Measurements from ENCODE around the gene DELE1.

Gene DELE1

GRCh38 chr5:141958546-141959172 lies 35.0 kb downstream of the DELE1 start:
- DNase-seq: peak; percentile 51

- no peak for DNase-seq
These were observed 36.3 kb downstream of the DELE1 start for GRCh38 chr5:141960018-141960417.

DNA sequence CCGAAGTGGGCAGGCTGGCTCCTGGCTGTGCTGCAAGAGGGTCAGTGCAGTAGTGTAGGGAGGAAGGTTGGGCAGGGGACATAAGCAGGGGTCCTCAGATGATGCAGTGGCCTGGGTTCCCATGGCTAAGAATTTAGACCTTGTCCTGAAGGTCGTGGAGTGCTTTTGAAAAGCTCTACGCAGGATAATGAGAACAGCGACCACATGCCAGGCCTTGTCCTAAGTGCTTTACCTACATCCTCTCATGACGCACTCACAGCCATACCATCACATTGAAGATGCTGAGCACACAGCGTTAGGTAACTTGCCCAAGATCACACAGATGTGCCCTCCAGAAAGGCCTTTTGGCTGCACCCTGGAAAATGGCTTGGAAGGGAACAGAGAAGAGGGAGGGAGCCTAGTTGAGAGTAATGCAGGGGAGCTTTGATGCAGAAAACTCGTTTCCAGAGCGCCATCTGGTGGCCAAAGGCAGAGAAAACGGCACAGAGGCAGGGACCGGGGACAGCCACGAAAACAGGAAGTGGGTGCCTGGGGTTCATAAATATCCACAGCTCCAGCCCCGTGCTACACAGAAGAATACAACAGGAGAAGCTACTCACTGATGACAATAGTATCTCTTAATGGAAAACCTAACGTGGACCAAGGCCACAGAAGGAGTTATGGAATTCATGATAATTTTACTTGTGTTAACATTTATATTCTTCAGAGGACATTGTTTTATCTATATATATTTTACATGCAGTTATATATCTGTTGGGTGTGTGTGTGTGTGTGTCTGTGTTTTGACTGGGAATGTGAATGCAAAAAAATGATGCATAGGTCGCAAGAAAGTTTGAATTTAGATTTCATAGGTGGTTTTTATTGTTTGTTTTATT lies 37.0 kb downstream of the DELE1 start:
- DNase-seq: peak; percentile 87

DNA sequence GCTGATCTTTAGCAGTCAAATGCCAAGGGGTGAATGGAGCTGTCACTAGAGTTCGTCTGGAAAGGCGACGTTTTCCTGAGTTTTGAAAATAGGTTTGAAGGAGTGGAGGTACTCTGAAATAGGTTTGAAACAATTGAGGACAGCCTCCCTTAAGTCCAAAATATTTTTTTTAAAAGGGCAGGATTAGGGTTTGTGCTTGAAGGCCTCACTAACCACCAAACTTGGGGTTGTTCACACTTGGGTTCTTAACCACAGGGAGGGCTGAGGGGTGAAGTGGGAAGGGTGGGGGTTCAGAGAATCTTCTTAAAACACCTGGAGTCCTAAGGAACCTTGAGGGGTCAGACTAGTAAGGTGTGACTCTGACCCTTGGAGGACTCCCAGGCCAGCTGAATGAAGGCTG lies 37.8 kb downstream of the DELE1 start:
- DNase-seq: no peak

DNA sequence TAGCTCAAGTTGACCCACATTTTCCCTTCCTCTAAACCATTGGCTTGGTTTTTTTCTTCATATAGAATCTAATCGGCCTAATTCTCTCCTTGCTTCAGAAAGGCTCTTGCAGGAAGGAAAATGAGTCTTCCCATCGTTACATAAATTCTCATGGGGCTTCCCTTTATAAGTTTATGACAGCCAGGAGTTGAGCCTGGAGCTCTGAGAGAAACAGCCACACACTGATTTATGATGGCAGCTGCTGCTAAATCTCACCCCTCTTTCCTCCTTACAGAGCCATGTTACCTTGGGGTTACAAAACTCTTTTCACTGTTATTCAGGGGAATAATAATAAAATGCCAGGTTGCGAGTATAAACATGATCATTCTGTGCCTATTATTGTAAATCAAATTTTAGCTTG lies 40.0 kb downstream of the DELE1 start:
- DNase-seq: no peak

DNA sequence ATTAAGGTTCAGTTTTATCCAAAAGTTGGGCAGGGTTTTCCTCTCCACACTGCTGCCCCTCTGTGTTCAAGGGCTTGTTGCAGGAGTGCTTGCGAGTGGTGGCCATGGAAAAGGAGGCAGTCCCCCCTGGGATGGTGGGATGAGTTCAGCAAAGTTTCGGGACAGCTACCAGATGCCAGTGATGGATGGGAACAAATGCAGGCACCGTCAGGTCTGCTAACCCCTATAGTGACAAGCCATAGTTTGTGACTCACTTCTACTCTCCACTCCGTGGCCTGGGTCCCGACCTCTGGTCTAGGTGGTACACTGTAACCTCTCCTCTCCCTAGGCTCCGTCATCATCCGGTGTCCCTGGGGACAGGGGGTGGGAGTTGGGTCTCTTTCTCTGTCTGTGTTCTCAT lies 41.4 kb downstream of the DELE1 start:
- no peak for DNase-seq

DNA sequence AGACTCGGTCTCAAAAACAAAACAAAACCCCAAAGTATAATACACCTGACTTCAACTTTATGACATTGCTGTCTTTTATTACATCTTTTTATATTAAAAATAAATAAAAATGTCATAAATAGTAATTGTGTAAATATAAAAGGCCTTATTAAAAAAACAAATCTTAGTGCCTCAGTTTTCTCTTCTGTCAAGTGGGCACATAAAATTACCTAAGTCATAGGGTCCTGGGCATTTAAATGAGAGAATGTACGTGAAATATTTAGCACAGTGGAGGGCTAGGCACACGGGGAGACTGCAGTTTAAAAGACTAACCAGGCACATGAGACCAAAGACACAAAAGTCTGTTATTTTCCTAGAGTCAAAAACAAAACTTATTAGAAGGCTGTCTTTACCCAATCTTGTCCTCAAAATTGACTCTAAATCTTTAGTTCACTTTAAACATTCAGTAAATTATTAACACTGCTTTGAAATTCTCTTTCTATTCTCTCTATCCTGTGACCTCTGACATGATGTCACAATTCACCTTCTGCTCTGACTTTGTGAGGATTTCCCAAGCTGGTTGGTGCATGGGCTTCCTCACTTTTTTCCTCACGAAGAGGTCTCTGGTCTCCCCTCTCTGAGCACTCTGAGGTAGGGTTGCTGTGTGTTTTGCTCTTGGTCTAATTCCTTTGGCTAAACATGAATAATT lies 42.7 kb downstream of the DELE1 start:
- DNase-seq: no peak

- no peak for DNase-seq
These were observed 43.3 kb downstream of the DELE1 start for GRCh38 chr5:141966963-141967333.

DNA sequence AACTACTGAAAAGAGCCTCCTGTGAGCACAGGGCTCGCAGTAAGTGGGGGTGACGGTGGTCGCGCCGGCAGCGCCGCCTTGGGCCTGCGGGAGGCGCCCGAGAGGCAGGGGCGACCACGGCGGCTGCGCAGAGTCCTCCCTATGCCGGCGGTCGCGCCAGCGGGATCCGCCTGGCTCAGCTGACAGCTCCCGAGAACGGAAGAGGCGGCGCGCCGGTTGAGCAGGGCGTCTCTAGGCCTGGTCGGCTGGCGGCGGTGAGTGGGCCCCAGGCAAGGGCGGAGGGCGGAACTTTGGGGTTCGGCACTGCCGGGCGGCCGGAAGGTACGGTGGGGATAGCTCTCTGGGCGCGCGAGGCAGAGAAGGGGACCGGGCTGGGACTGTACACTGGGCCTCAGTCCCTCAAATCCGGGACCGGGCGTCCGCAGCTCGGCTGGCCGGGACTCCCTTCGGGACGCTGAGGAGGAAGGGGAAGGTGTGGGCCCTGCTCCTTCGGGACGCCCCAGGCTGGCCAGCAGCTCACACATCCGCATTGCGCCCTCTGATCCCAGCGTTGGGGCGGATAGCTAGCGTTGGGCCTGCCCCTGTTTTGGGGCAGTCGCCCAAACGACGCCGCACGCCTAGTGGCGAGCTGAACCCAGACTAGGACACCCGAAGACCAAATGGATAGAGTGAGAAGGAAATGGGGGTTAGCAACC lies 45.4 kb downstream of the DELE1 start, which contains the start of gene RNF14:
Gene RNF14 (plus strand): TSS at position 192 of the 695 bp plus-strand sequence. CDS start 4,484 bp downstream, outside the sequence.
- peak; percentile 93 for DNase-seq

DNA sequence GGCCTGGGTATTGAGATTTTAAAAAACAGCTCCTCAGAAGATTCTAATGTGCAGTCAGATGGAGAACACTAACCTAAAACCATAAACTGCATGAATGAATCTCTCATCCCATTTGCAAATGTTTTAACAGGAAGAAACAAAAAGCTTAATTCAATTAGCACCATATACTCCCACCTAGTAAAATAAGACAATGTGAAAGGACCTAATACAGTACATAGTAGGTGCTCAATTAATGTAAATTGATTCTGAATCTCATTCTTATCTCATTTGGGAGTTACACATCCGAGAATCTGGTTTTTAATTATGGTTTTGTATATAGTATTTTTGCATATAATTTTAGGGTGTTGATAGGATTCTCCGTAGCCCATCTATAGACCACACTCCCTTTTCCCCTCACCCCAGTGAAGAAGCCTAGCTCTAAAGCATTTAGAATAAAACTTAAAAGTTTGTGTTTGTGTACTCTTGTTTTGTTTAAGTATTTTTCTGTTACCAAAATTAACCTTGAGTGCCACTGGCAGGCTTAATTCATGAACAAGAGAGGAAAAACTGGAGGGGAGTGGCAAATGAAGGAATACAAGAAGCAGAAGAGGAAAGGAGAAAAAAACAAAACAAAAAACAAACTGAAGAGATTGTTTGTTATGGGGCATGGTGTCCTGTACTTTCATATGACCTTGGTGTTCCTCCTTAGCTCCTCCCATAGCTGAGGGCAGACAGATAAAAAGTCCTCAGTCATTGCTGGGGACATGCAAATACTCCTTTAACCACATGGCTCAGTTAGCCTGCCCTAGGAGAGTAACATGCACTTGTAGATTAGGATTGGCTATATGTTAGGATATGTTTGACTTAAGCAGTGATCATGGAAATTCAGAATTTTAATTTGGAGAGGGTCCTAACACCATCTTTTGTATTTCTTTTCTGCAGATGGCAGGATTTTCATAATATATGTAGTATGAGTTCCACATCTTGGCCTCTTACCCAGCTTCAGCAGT lies 46.4 kb downstream of the DELE1 start:
- no peak for DNase-seq

- no peak for DNase-seq
These were observed 50.4 kb downstream of the DELE1 start for GRCh38 chr5:141973871-141974595.

DNA sequence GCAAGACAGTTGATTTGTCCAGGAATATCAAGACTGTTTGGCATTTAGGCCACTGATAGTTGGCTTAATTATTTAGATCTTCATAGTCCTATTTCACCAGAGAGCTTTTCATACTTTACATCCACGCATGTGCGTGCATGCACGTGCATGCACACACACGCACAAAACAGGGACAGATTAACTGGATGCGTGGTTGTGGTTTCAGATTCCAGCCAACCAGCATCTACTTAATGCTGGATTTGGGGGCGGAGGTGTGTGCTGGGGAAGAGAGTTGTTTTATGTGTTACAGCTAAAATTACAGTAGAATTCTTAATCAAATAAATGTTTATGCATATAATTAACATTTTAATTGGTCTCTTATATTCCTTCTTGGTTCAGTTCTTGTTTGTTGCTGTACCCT lies 52.5 kb downstream of the DELE1 start:
- no peak for DNase-seq

DNA sequence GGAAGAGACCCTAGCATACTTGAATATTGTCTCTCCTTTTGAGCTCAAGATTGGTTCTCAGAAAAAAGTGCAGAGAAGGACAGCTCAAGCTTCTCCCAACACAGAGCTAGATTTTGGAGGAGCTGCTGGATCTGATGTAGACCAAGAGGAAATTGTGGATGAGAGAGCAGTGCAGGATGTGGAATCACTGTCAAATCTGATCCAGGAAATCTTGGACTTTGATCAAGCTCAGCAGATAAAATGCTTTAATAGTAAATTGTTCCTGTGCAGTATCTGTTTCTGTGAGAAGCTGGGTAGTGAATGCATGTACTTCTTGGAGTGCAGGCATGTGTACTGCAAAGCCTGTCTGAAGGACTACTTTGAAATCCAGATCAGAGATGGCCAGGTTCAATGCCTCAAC lies 54.7 kb downstream of the DELE1 start:
- DNase-seq: no peak

GRCh38 chr5:141982626-141983025 lies 59.0 kb downstream of the DELE1 start:
- DNase-seq: no peak

DNA sequence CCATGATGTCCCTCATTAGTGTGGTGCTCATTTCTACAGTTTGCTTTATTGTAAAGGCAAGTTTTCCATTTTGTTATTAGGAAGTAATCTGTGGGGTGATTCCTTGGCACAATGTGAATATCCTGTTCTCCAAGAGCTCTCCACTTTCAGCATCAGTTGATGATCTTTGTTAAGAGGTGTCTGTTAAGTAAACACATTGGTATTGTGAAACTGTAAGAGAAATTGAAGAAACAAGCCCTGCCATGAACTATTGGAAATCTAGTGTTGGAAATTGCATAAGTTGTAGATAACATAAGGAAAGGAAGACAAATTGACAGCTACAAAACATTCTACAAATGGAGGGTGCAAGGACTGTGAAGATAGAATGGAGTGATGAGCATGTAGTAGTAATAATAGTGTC lies 62.4 kb downstream of the DELE1 start:
- no peak for DNase-seq

DNA sequence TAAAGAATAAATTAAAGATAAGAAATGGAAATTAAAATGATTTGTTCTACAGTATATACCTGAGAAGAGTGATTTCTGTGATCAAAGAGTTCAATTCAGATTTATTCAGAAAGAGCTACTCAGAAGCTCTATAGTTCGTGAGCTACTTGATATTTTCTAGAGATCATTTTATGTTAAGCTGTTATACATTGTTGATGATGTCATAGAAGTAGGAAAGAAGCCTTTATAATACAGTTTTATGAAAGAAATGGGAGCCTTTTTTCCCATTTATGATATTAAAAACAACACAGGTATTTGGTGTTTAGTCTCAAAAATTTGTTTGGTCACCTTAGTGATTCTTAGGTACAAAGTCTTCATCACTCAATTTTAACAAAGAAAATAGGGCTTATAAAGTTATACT lies 66.0 kb downstream of the DELE1 start:
- DNase-seq: no peak
